ENCODE measurements around the gene UBE2E2.

DNA sequence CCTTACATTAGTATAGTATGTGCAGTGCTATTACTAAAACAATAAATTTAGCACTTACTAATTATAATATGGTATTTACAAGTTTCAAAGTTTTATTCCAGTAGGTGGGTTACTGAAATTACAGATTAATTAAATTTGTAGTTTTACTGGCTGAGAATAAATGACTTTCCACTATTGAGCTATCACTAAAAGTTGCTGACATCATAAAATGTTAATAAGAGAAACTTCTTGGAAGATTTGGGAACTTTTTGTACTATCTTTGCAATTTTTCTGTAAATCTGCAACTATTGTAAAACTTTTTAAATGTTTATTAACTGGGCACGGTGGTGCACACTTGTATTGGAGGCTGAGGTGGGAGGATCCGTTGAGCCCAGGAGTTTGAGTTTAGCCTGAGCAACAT, 247.7 kb downstream of the UBE2E2 start:
- no peak for TF ChIP-seq POLR2AphosphoS5 (IDR thresholded peaks at IDR 0.05; ENCODE audit: low read depth, low read length)
- TF ChIP-seq SIN3A (IDR thresholded peaks at IDR 0.05; ENCODE audit: borderline replicate concordance, insufficient read depth, low read length), result no peak
- TF ChIP-seq, protein P1, sequence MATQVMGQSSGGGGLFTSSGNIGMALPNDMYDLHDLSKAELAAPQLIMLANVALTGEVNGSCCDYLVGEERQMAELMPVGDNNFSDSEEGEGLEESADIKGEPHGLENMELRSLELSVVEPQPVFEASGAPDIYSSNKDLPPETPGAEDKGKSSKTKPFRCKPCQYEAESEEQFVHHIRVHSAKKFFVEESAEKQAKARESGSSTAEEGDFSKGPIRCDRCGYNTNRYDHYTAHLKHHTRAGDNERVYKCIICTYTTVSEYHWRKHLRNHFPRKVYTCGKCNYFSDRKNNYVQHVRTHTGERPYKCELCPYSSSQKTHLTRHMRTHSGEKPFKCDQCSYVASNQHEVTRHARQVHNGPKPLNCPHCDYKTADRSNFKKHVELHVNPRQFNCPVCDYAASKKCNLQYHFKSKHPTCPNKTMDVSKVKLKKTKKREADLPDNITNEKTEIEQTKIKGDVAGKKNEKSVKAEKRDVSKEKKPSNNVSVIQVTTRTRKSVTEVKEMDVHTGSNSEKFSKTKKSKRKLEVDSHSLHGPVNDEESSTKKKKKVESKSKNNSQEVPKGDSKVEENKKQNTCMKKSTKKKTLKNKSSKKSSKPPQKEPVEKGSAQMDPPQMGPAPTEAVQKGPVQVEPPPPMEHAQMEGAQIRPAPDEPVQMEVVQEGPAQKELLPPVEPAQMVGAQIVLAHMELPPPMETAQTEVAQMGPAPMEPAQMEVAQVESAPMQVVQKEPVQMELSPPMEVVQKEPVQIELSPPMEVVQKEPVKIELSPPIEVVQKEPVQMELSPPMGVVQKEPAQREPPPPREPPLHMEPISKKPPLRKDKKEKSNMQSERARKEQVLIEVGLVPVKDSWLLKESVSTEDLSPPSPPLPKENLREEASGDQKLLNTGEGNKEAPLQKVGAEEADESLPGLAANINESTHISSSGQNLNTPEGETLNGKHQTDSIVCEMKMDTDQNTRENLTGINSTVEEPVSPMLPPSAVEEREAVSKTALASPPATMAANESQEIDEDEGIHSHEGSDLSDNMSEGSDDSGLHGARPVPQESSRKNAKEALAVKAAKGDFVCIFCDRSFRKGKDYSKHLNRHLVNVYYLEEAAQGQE (IDR thresholded peaks at IDR 0.05; ENCODE audit: insufficient read depth in 1 of 2, low read depth in 2 of 2, low read length in 2 of 2), result no peak
